Gastrocnemius medialis (tissue), 4 donors: ENCODE measurements around the gene RPP14.

Experiments
- CTCF ChIP-seq, 5 experiments: fragments of 450-650 bp in 3 of 5; fragments of 200-600 bp in 2 of 5; sonication (generic) in 2 of 5; IDR thresholded peaks in 4 of 5; conservative IDR thresholded peaks in 1 of 5; 1 replicate in 4 of 5; 2 replicates in 1 of 5; pipeline ENCODE4 v1.5.1; 2016 to 2019; ENCODE audit warnings: antibody characterized with exemption in 5 of 5, mild to moderate bottlenecking in 3 of 5, moderate library complexity in 3 of 5
- POLR2A ChIP-seq, 2 donors: fragments of 450-650 bp; IDR thresholded peaks; one replicate each; pipeline ENCODE4 v1.6.1; 2017; ENCODE audit warnings: antibody characterized with exemption in 2 of 2, mild to moderate bottlenecking in 2 of 2, moderate library complexity in 2 of 2

DNA sequence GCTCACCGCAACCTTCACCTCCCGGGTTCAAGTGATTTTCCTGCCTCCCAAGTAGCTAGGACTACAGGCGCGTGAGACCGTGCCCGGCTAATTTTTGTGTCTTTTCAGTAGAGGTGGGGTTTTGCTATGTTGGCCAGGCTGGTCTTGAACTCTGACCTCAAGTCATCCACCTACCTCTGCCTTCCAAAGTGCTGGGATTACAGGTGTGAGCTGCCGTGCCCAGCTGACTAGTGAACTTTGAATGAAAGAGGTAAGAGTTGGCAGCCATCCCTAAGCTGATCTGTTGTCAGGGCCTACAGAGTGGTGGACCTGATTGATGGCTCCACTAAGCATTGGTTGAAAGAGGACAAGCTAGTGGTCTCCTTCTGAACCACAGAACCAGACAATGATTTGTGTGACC lies 41.9 kb downstream of the RPP14 start:
- TF ChIP-seq CTCF (IDR thresholded peaks at IDR 0.05 in 4 of 5, conservative IDR thresholded peaks at IDR 0.05 in 1 of 5) (no peak), POLR2A (IDR thresholded peaks at IDR 0.05) (no peak)
